Measurements from ENCODE around the gene MLANA.

GRCh38 chr9:5876711-5877110, 14.0 kb upstream of the MLANA start:
- TF ChIP-seq CTCF (conservative IDR thresholded peaks at IDR 0.05; ENCODE audit: low read length), result no peak
- TF ChIP-seq EZH2phosphoT487 (IDR thresholded peaks at IDR 0.05; ENCODE audit: borderline replicate concordance), result no peak
